ENCODE measurements around the gene RPS5.

RPS5 gene

DNA sequence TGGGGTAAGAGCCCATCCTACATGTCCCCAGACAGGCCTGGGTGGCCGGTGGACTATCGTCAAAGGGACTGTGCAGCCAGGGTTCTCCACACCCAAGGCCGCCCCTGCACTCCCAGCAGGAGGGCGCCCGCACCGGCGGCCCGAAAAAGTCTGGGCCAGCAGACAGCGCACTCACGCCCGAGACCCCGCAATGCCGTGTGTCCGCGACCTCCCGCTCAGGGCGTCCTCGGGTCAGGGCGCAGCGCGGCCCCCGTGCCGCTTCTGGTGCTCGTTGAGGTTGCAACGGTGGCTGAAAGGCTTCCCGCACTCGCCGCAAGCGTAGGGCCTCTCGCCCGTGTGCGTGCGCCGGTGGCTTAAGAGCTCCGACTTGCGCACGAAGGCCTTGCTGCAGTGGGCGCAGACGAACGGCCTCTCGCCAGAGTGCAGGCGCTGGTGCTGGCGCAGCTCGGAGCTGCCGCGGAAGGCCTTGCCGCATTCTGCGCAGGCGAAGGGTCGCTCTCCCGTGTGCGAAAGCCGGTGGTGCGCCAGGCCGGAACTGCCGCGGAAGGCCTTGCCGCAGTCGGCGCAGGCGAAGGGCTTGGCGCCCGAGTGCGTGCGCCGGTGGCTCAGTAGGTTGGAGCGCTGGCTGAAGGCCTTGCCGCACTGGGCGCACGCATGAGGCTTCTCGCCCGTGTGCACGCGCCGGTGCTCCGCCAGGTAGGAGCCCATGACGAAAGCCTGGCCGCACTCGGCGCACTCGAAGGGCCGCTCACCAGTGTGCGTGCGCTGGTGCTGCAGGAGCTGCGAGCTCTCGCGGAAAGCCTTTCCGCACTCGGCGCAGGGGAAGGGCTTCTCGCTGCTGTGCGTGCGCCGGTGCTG is 30.9 kb upstream of the RPS5 start:
- Histone ChIP-seq H3F3A (ENCODE audit: insufficient read depth, low read length) (no peaks in the 10 kb centered on the region), H3K79me2 (ENCODE audit: insufficient read depth, low read length) (no peaks in the 10 kb centered on the region), H3K4me3 (ENCODE audit: low read depth, low read length, poor library complexity, severe bottlenecking) (no peak overlapping the region), H3K27ac (ENCODE audit: low read depth, low read length, poor library complexity, severe bottlenecking) (no peak overlapping the region), H3K4me2 (ENCODE audit: low read length) (no peak overlapping the region), H3K9me3 (ENCODE audit: low read length) (no peaks in the 10 kb centered on the region), H3K9ac (ENCODE audit: low read length) (no peak overlapping the region), H4K20me1 (ENCODE audit: insufficient read depth, low read length) (no peaks in the 10 kb centered on the region), H3K27me3 (ENCODE audit: insufficient read depth, low read length) (no peaks in the 10 kb centered on the region), H2AFZ (ENCODE audit: low read length) (no peak overlapping the region), H3K9me2 (ENCODE audit: low read depth, low read length) (no peaks in the 10 kb centered on the region), H3K36me3 (ENCODE audit: insufficient read depth, low read length) (no peaks in the 10 kb centered on the region), H3K4me1 (ENCODE audit: insufficient read depth, low read length, severe bottlenecking) (peaks cover 2% of the 10 kb centered on the region)
- TF ChIP-seq EZH2 (IDR thresholded peaks at IDR 0.05; ENCODE audit: borderline replicate concordance, low read length) (no peak), CTCF (IDR thresholded peaks at IDR 0.05; ENCODE audit: low read length) (no peak)

- H3K79me2 ChIP-seq (ENCODE audit: insufficient read depth, low read length): no peaks in the 10 kb centered on the region
- H2AFZ ChIP-seq (ENCODE audit: low read length): no peak overlapping the region
- no peaks in the 10 kb centered on the region for H3K9me3 ChIP-seq (ENCODE audit: low read length)
- H3K4me3 ChIP-seq (ENCODE audit: low read depth, low read length, poor library complexity, severe bottlenecking): no peak overlapping the region
- peaks cover 10% of the 10 kb centered on the region for H3K4me1 ChIP-seq (ENCODE audit: insufficient read depth, low read length, severe bottlenecking)
- no peaks in the 10 kb centered on the region for H3K36me3 ChIP-seq (ENCODE audit: insufficient read depth, low read length)
- H4K20me1 ChIP-seq (ENCODE audit: insufficient read depth, low read length): no peaks in the 10 kb centered on the region
- no peaks in the 10 kb centered on the region for H3K27me3 ChIP-seq (ENCODE audit: insufficient read depth, low read length)
- no peak overlapping the region for H3K9ac ChIP-seq (ENCODE audit: low read length)
- no peaks in the 10 kb centered on the region for H3F3A ChIP-seq (ENCODE audit: insufficient read depth, low read length)
- no peak overlapping the region for H3K27ac ChIP-seq (ENCODE audit: low read depth, low read length, poor library complexity, severe bottlenecking)
- TF ChIP-seq EZH2 (IDR thresholded peaks at IDR 0.05; ENCODE audit: borderline replicate concordance, low read length): no peak
- no peak for TF ChIP-seq CTCF (IDR thresholded peaks at IDR 0.05; ENCODE audit: low read length)
- H3K9me2 ChIP-seq (ENCODE audit: low read depth, low read length): no peaks in the 10 kb centered on the region
- no peak overlapping the region for H3K4me2 ChIP-seq (ENCODE audit: low read length)
Measured at GRCh38 chr19:58356766-58357480, 30.1 kb upstream of the RPS5 start.

DNA sequence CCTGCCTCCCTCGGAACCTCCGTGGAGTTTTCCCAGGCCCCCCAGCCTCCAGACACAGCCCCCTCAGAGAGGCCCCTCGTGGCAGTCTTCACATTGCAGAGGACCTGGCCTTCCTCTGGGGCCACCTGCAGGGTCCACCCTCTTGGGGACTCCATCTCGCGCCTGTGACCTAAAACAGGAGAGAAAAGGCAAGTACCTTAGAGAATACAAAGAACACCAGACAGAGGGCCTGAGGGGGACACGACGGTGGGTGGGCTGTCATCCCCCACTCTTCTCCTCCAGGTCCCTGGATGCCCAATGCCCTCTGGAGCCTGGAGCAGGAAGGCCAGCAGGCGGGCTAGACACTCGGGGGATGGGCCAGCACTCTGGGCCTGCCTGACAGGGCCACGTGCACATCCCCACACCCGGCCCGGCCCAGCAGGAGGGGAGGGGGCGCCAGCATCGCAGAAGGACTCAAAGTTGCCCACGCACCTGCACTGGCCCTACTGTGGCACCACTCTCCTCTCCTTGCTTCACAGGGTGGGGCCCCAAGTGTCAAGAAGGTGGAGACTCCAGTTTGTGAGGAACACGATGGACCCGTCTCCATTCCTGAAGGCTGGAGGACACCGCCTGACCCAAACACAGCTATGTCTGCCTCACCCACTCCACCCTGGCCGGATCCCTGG is 29.5 kb upstream of the RPS5 start:
- H3K9me2 ChIP-seq (ENCODE audit: low read depth, low read length): no peaks in the 10 kb centered on the region
- no peaks in the 10 kb centered on the region for H3K9me3 ChIP-seq (ENCODE audit: low read length)
- H3K27me3 ChIP-seq (ENCODE audit: insufficient read depth, low read length): no peaks in the 10 kb centered on the region
- no peaks in the 10 kb centered on the region for H3F3A ChIP-seq (ENCODE audit: insufficient read depth, low read length)
- H2AFZ ChIP-seq (ENCODE audit: low read length): no peak overlapping the region
- H3K79me2 ChIP-seq (ENCODE audit: insufficient read depth, low read length): no peaks in the 10 kb centered on the region
- peaks cover 11% of the 10 kb centered on the region for H3K4me1 ChIP-seq (ENCODE audit: insufficient read depth, low read length, severe bottlenecking)
- H3K36me3 ChIP-seq (ENCODE audit: insufficient read depth, low read length): no peaks in the 10 kb centered on the region
- no peak overlapping the region for H3K4me2 ChIP-seq (ENCODE audit: low read length)
- TF ChIP-seq EZH2 (IDR thresholded peaks at IDR 0.05; ENCODE audit: borderline replicate concordance, low read length) (no peak), CTCF (IDR thresholded peaks at IDR 0.05; ENCODE audit: low read length) (no peak)
- no peak overlapping the region for H3K4me3 ChIP-seq (ENCODE audit: low read depth, low read length, poor library complexity, severe bottlenecking)
- no peak overlapping the region for H3K9ac ChIP-seq (ENCODE audit: low read length)
- H3K27ac ChIP-seq (ENCODE audit: low read depth, low read length, poor library complexity, severe bottlenecking): no peak overlapping the region
- H4K20me1 ChIP-seq (ENCODE audit: insufficient read depth, low read length): no peaks in the 10 kb centered on the region
